Suprapubic skin (tissue), 4 donors: ENCODE data around the gene CUBN. TPM values are rescaled to one million over a fixed set of nuclear protein-coding genes. Genes with fewer than 3 reads are reported as not detected.
"Not testable (repeated sequence)": the region's sequence is repeated elsewhere in the genome, so short reads cannot be mapped to it uniquely, and the experiment has no call there.

ENCODE experiments used
- DNase-seq, 2 donors: peaks; one replicate each; pipeline ENCODE4 v3.0.0-alpha.2; 2019; ENCODE audit warnings: low spot score in 2 of 2
- H3K27ac ChIP-seq: fragments of 200-600 bp; sonication (generic); one replicate; pipeline ENCODE4 v1.5.1; 2019
- H3K27me3 ChIP-seq: fragments of 200-600 bp; sonication (generic); one replicate; pipeline ENCODE4 v1.5.1; 2019
- H3K36me3 ChIP-seq: fragments of 200-600 bp; sonication (generic); one replicate; pipeline ENCODE4 v1.5.1; 2019
- H3K4me1 ChIP-seq: fragments of 200-600 bp; sonication (generic); one replicate; pipeline ENCODE4 v1.5.1; 2019
- H3K4me3 ChIP-seq: fragments of 200-600 bp; sonication (generic); one replicate; pipeline ENCODE4 v1.5.1; 2019; ENCODE audit warnings: mild to moderate bottlenecking
- H3K9me3 ChIP-seq: fragments of 200-600 bp; sonication (generic); one replicate; pipeline ENCODE4 v1.5.1; 2019
- CTCF ChIP-seq, 2 donors: fragments of 200-600 bp in 1 of 2; fragments of 450-650 bp in 1 of 2; sonication (generic) in 1 of 2; IDR thresholded peaks; one replicate each; pipeline ENCODE4 v1.5.1; 2016 to 2019; ENCODE audit warnings: antibody characterized with exemption in 2 of 2, mild to moderate bottlenecking in 1 of 2, moderate library complexity in 1 of 2
- EP300 ChIP-seq: sonication (generic); formaldehyde crosslinking; IDR thresholded peaks from one replicate; pipeline ENCODE4 v1.6.1; 2017; ENCODE audit warnings: antibody characterized with exemption
- POLR2A ChIP-seq, 2 donors: fragments of 450-650 bp; IDR thresholded peaks; one replicate each; pipeline ENCODE4 v1.6.1; 2017; ENCODE audit warnings: antibody characterized with exemption in 2 of 2, mild to moderate bottlenecking in 2 of 2, moderate library complexity in 2 of 2
- POLR2AphosphoS5 ChIP-seq, 3 donors: sonication (generic); formaldehyde crosslinking; IDR thresholded peaks; one replicate each; pipeline ENCODE4 v1.6.1; 2017; ENCODE audit warnings: antibody characterized with exemption in 3 of 3
- WGBS: methylation state at CpG from one replicate; pipeline ENCODE4 v1.1.5; 2018; 5-methylcytosine and 5-hydroxymethylcytosine counted together
- total RNA-seq, 4 donors: library from RNA; depleted of rRNA; stranded (reverse); fragments of >200 nt; gene quantifications; one replicate each; pipeline ENCODE4 v1.1.0, GENCODE V29; 2016

CUBN gene
- total RNA-seq, 4 donors from 2014 or later, result 1.1 to 8.4 (median 1.2) TPM

- no peak for DNase-seq
- H3K27ac ChIP-seq, result no peak overlapping the region
- no peaks in the 10 kb centered on the region for H3K36me3 ChIP-seq
- TF ChIP-seq POLR2AphosphoS5 (IDR thresholded peaks at IDR 0.05), result no peak
- TF ChIP-seq POLR2A (IDR thresholded peaks at IDR 0.05), result no peak
- TF ChIP-seq EP300, result no peak
- H3K4me1 ChIP-seq, result no peaks in the 10 kb centered on the region
- 83% methylated on average over 5 of the region's 5 CpGs for WGBS
- H3K4me3 ChIP-seq, result no peak overlapping the region
- no peaks in the 10 kb centered on the region for H3K9me3 ChIP-seq
- no peaks in the 10 kb centered on the region for H3K27me3 ChIP-seq
Measured at GRCh38 chr10:17116193-17116592, 13.4 kb downstream of the CUBN start.

- DNase-seq, result no peak
- TF ChIP-seq POLR2A (IDR thresholded peaks at IDR 0.05) (no peak), CTCF (IDR thresholded peaks at IDR 0.05) (no peak), EP300 (no peak), POLR2AphosphoS5 (IDR thresholded peaks at IDR 0.05) (no peak)
- Histone ChIP-seq H3K27ac (no peak overlapping the region), H3K27me3 (no peaks in the 10 kb centered on the region), H3K4me3 (no peak overlapping the region), H3K4me1 (no peaks in the 10 kb centered on the region), H3K36me3 (no peaks in the 10 kb centered on the region), H3K9me3 (no peaks in the 10 kb centered on the region)
- WGBS, result 83% methylated on average over 5 of the region's 5 CpGs
Measured at GRCh38 chr10:17115683-17116082, 13.9 kb downstream of the CUBN start.

GRCh38 chr10:17114878-17115444, 14.7 kb downstream of the CUBN start:
- H3K27me3 ChIP-seq, H3K36me3 ChIP-seq, H3K9me3 ChIP-seq, H3K27ac ChIP-seq, H3K4me3 ChIP-seq, H3K4me1 ChIP-seq, DNase-seq: not testable (repeated sequence)
- 92% methylated on average over 13 of the region's 13 CpGs for WGBS

GRCh38 chr10:17113889-17114540, 15.6 kb downstream of the CUBN start:
- no peak overlapping the region for H3K4me3 ChIP-seq
- 41% methylated on average over 7 of the region's 7 CpGs for WGBS

GRCh38 chr10:17113346-17113745, 16.3 kb downstream of the CUBN start:
- no peak overlapping the region for H3K4me3 ChIP-seq
- no peaks in the 10 kb centered on the region for H3K36me3 ChIP-seq
- no peak overlapping the region for H3K27ac ChIP-seq
- no peaks in the 10 kb centered on the region for H3K9me3 ChIP-seq
- H3K4me1 ChIP-seq, result peaks cover 4% of the 10 kb centered on the region
- no peak for TF ChIP-seq POLR2A (IDR thresholded peaks at IDR 0.05)
- WGBS, result 85% methylated on average over 4 of the region's 4 CpGs
- H3K27me3 ChIP-seq, result no peaks in the 10 kb centered on the region
- no peak for DNase-seq

More at GRCh38 chr10:17113889-17114540, 15.6 kb downstream of the CUBN start:
- TF ChIP-seq POLR2A (IDR thresholded peaks at IDR 0.05) (no peak), CTCF (IDR thresholded peaks at IDR 0.05) (no peak), EP300 (no peak), POLR2AphosphoS5 (IDR thresholded peaks at IDR 0.05) (no peak)
- Histone ChIP-seq H3K36me3 (no peaks in the 10 kb centered on the region), H3K4me1 (peaks cover 3% of the 10 kb centered on the region), H3K27me3 (no peaks in the 10 kb centered on the region), H3K9me3 (no peaks in the 10 kb centered on the region), H3K27ac (no peak overlapping the region)
- DNase-seq, result peak; percentile 74 to 80

GRCh38 chr10:17112566-17112965, 17.0 kb downstream of the CUBN start:
- Histone ChIP-seq H3K36me3 (no peaks in the 10 kb centered on the region), H3K4me3 (no peak overlapping the region), H3K27me3 (no peaks in the 10 kb centered on the region), H3K9me3 (no peaks in the 10 kb centered on the region), H3K4me1 (peaks cover 4% of the 10 kb centered on the region), H3K27ac (no peak overlapping the region)
- no peak for DNase-seq
- TF ChIP-seq POLR2A (IDR thresholded peaks at IDR 0.05) (no peak), CTCF (IDR thresholded peaks at IDR 0.05) (no peak), POLR2AphosphoS5 (IDR thresholded peaks at IDR 0.05) (no peak), EP300 (no peak)
- WGBS, result 48% methylated on average over 3 of the region's 3 CpGs
